Activated CD4-positive, alpha-beta T cell treated with anti-CD3 and anti-CD28 coated beads for 48 hours (primary cell): ENCODE measurements around the gene DPP6.

ENCODE experiments used
- DNase-seq: peaks from one replicate; pipeline ENCODE4 v3.0.0-alpha.2; 2020

Gene DPP6

GRCh38 chr7:154852205-154852604 is 800.0 kb downstream of the DPP6 start:
- no peak for DNase-seq

- no peak for DNase-seq
These were observed 801.0 kb downstream of the DPP6 start for GRCh38 chr7:154853063-154853726.

- no peak for DNase-seq
These were observed 801.5 kb downstream of the DPP6 start for GRCh38 chr7:154853727-154854095.

DNA sequence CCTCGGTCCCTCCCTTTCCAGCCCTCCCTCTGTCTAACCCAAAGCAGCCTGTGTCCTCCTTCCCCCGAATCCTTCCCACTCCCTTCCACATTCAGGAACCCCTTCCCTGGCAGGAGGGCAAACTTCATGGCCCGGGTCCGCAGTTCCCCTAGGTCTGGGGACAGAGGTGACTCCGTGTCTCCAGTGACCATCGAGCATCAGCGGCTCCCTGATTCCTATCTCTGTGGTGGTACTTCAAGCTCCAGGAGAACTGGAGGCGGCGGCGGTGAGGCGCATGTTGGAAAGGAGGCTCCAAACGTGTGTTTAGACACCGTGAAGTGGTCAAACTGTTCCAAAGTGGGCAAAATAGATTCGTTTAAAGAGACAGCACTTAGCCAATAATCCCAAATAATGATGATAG is 802.6 kb downstream of the DPP6 start:
- DNase-seq, result no peak

- no peak for DNase-seq
These were observed 803.2 kb downstream of the DPP6 start for GRCh38 chr7:154855366-154855765.

DNA sequence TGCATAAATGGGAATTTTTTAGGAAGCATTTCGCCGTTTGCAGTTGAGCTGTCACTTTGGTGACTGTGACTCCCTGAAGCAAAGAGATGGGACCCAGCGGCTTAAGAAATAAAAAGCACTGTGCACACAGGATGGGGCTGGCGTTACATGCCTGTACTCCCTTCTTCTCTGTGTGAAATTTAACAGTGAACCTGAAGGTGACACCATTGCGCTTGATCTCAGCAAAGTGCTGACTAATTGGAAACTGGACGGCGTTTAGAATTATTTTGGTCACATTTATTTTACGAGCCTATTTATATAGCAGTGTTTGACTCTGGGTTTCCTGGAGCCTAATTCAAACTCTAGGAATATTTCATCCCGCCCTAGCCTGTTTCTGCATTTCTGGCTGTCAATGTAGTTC is 804.5 kb downstream of the DPP6 start:
- no peak for DNase-seq

DNA sequence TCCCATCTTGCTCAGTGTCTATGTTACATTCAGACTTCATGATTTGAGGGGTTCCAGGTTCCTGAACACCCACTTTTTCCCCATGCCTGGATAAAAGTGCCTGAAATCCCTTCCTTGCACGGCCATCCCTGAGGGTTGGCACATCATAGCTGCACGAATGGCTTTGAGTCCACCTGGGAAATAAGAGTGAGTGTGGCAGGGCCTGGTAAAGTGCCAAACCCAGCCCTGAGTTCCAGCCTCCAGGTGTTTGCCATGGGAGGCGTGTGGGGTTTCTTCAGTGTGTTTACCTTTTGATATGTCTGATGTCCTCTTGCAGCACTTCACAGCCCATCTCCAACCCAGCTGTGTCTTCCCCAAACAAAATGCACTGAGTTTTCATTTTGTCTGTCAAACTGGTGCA is 805.0 kb downstream of the DPP6 start:
- no peak for DNase-seq

DNA sequence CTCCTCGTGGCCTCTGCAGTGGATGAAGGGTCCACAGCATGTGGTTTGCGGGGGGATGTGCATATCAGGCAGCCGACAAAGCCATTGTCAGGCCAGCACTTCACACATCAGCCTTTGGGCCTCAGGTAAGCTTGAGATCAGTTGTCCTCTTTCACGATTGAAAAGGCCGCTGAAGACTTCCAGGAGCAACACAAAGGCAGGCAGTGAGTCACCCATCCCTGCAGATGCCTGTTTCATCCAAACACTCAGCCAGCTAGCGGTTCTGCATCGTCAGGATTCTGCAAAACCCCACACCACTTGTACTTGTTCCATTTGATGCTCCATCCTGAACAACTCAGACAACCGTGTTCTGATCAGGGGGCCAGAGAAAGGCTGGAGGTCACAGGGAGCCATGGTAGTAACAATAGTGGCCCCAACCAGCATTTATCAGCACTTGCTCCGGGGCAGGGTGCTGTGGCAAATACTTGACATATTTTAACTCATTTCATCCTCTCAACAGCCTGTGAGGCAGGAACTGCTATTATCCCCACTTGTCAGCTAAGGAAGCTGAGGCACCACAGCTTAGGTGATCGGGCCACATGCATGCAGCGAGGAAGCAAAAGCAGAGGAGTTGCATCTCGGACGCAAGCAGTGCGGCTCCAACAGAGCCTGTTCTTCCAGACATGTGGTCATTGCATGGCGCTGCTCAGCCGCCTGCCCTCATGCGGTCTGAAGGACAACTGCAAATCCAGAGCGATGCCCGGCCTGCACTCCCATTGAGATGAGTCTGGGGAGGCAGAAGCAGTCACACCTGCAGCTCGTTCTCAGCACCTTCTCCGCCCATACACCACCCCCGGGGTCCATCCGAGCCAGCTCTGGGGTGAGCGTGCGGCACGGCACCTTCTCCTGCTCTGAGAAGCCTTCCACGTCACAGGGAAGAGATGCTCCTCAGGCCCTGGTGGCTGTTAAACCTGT is 805.8 kb downstream of the DPP6 start:
- no peak for DNase-seq

- no peak for DNase-seq
These were observed 806.8 kb downstream of the DPP6 start for GRCh38 chr7:154858836-154859537.

DNA sequence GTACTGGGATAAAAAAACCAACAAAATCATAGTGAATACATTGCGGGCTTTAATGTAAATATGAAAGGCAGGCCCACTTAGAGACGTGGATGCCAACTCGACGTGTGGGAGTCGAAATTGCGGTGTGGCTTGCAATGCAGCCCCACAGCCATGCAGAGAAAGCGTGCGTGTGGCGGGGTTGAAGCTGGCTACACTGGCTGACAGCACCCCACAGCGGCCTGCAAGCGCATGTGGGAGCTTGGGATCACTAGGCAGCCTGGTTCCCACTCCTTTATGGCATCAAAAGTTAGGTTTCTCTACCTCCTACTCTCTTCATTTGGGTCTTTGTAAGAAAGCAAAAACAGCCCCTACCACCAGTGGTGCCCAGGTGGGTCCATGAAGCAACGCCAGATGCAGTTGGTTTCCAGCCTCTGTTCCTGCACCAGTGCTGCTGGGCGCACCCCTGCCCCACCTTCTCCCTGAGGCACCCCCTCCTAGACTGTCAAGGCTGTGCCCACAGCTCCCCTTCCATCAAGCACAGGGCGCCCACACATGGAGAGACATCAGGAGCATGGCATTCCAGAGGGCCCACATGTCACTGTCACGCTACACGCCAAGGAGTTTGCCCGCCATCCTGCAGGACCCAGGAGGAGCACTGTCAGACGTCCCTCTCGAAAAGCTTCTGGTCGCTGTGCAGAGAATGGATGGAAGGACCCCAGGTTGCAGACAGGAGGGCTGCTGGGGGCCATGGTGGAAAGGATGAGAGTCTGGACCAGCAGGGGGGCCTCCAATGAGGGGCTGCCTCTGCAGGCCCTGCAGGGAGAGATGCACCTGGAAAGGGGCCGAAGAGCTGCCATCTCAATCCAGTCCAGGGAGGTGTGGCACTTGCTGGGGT is 807.8 kb downstream of the DPP6 start:
- DNase-seq, result no peak

DNA sequence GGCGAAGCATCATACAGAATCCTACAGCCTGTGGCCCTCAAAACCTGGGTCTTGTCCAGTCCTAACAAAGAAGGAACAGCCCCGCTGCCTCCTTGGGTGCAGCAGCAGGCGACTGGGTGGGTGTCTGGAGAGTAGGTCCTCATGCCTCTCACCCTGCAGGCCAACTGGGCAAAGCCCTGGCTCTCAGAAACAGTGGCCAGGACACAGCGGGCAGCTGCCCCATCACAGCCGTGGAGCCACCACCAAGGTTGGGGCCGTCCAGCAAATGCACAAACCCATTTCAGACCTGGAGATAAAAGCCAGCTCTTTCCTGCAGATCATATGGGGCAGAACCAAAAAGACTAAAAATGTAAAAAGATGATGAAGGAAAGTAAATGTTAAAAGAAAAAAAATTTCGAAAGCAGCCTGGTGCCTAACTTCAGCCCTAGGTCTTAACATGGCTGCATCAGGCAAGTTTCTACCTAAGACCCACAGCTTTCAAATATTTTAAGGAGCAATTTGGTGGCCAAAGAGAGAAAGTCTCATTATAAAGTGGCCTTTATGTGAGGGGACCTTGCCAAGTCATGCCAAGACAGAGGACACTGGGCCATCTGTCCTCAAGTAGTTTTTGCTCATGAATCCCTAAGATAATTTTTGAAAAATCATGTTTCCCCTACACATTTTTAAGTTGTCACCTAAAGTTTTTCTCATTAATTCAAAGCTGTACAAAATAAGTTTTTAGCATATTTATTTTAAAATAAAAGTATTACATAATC is 808.6 kb downstream of the DPP6 start:
- DNase-seq, result no peak

GRCh38 chr7:154861589-154861988 is 809.4 kb downstream of the DPP6 start:
- no peak for DNase-seq

GRCh38 chr7:154862153-154862791 is 810.1 kb downstream of the DPP6 start:
- DNase-seq, result no peak

GRCh38 chr7:154863766-154864522 is 811.7 kb downstream of the DPP6 start:
- no peak for DNase-seq

- DNase-seq, result no peak
These were observed 812.3 kb downstream of the DPP6 start for GRCh38 chr7:154864523-154864891.

DNA sequence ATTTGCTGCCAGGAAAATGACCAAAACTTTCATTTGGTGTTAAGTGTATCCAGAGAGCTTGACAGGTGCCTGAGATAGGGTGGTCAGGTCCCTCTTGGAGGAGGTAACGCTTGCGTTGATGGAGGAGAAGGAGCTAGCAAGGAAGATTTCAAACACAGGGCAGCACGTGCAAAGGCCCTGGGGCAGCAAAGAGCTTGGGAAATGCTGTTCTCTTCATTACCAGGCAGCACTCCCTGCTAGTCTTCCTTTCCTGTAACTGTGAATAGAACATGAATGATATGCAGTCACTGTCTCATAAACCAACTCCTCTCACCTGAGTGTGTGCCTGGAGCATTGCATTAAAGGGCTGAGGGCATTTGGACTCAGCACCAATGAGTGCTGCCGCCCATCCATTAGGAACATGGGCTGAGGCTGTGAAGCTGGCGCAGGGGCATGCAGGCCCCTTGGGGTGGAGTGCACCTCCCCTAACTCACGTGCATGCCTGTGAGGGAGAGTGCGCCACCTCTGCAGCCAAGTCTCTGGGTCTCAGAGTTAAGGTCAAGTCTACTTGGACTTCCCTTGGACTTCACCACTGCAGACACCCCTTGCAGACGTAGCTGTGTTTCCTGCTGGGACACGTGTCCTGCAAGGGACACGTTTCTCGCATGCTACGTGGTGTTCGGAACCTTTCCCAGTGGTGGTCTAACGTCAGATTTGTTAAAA is 813.9 kb downstream of the DPP6 start:
- DNase-seq, result no peak

DNA sequence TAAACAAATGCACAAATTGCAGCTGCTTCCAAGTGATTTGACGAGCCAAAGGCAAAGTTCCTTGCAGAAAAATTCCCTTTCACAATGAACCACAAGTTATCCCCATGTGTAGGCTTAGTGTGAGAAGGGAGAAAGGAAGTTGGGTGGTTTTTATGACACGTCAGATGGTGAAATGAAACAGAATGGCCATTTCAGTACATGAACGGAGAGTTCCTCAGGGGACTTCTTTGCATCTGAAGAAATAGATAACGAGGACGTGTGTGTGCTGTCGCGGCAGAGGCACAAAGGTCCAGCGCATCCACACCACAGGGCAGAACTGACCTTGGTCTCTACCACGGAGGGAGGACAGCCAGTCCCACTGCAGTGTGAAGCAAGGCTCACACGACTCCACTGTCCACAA is 814.9 kb downstream of the DPP6 start:
- DNase-seq, result no peak

- DNase-seq, result no peak
These were observed 816.7 kb downstream of the DPP6 start for GRCh38 chr7:154868921-154869320.

- DNase-seq, result no peak
These were observed 817.2 kb downstream of the DPP6 start for GRCh38 chr7:154869436-154869835.

DNA sequence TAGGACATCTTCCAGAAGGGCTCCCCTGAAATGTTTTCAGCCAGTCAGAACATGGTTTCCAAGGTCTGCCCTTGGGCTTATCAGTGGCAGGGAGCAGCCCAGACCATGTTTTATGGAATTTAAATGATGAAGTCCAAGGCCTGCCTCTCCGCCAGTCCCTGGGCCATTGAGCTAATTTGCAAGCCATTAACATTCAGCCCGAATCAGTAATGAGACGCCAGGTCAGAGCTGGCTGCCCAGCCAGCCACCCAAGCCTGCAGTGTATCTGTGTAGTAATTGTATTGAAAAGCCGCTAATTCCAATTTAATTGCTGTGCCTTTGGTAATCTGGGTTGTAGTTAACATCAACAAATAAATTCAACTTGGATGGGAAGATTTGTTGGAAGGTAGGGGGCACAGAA is 819.3 kb downstream of the DPP6 start:
- DNase-seq, result no peak
